ENCODE results near the gene CBLN1.

DNA sequence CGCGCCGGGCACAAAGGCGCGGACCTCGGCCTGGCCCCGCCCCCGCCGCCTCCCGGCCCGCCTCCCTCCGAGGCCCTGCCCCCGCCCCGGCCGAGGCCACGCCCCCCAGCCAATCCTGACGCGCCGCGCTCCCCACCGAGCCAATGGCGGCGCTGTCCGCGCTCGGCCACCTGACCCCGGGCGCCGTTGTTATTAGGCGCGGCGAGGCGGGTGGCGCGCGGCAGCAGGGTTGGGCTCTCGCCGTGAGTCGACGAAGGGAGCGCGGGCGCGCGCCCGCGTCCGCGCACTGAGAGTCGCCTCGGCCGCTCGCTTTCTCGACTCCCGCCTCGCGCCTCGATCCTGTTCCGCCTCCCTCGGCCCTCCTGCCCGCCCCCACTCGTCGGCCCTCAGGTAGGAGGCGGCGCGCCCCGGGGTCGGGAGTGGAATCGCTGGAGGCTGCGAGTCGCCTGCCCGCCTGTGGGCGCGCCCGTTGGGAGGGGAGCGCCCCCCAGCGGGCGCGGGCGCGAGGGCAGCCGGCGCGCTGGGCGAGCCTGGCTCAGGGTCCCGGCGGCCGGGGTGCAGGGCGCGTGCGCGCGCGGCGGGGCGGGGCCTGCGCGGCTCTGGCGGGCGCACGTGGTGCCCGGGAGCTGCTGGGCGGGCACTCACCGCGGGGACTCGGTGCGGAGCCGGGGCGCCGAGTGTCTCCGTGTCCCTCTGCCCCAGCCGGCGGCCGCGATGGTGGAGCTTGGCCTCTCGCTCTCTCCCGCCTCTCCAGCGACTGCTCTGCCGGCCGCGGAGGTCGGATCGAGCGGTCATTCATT, 405 bp upstream of the CBLN1 start:
- TF ChIP-seq, protein P1, sequence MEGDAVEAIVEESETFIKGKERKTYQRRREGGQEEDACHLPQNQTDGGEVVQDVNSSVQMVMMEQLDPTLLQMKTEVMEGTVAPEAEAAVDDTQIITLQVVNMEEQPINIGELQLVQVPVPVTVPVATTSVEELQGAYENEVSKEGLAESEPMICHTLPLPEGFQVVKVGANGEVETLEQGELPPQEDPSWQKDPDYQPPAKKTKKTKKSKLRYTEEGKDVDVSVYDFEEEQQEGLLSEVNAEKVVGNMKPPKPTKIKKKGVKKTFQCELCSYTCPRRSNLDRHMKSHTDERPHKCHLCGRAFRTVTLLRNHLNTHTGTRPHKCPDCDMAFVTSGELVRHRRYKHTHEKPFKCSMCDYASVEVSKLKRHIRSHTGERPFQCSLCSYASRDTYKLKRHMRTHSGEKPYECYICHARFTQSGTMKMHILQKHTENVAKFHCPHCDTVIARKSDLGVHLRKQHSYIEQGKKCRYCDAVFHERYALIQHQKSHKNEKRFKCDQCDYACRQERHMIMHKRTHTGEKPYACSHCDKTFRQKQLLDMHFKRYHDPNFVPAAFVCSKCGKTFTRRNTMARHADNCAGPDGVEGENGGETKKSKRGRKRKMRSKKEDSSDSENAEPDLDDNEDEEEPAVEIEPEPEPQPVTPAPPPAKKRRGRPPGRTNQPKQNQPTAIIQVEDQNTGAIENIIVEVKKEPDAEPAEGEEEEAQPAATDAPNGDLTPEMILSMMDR (conservative IDR thresholded peaks at IDR 0.05; ENCODE audit: low read length) = no peak
- no peak for TF ChIP-seq EZH2phosphoT487 (IDR thresholded peaks at IDR 0.05; ENCODE audit: borderline replicate concordance)

Measured in Loucy (cell line).